IMR-90 (cell line): ENCODE measurements around the gene ADCY2. TPM values are rescaled to one million over a fixed set of nuclear protein-coding genes. Genes with fewer than 3 reads are reported as not detected.

Experiments
- ATAC-seq: fragments of 200-7000 bp; cut with Tn5 transposase; 2 replicates; pipeline ENCODE4 v1.9.1; 2020; ENCODE audit warnings: low read depth, mild to moderate bottlenecking, moderate library complexity
- BruUV-seq: library from RNA; stranded (reverse); fragments of 400-500 nt; replicated peaks from 2 replicates; lab custom pipeline; 2021; lab: Mats Ljungman, UMichigan
- CTCF ChIA-PET: fragments of 300-600 bp; formaldehyde crosslinking; extraction: SDS; loops from one replicate; lab custom pipeline; 2021; ENCODE audit warnings: antibody characterized with exemption; lab: Yijun Ruan, JAX
- POLR2A ChIA-PET: fragments of 300-600 bp; sonication (Branson Sonifier 250); formaldehyde crosslinking; loops from one replicate; lab custom pipeline; 2022; ENCODE audit warnings: antibody characterized with exemption; ENCODE audit not compliant: unreplicated experiment; lab: Charles Lee
- DNase-seq: peaks from one replicate; pipeline ENCODE4 v3.0.0; 2013
- H2AFZ ChIP-seq: replicated peaks from 2 replicates; pipeline ENCODE3; 2013; ENCODE audit warnings: low read length, mild to moderate bottlenecking; ENCODE audit not compliant: poor library complexity
- H2AK5ac ChIP-seq: 2 replicates; pipeline ENCODE4 v1.6.1; 2013; ENCODE audit warnings: low read depth, low read length, inconsistent platforms
- H2AK9ac ChIP-seq: replicated peaks from 2 replicates; pipeline ENCODE3; 2013; ENCODE audit warnings: mild to moderate bottlenecking, low read depth, low read length, moderate library complexity; ENCODE audit not compliant: poor library complexity
- H2BK120ac ChIP-seq: 2 replicates; pipeline ENCODE4 v1.6.1; 2013; ENCODE audit warnings: low read depth, low read length, inconsistent platforms
- H2BK15ac ChIP-seq: 3 replicates; pipeline ENCODE4 v1.6.1; 2013; ENCODE audit warnings: low read depth, low read length, inconsistent platforms
- H2BK20ac ChIP-seq: 2 replicates; pipeline ENCODE4 v1.6.1; 2013; ENCODE audit warnings: low read depth, mild to moderate bottlenecking, inconsistent platforms, low read length, moderate library complexity
- H2BK5ac ChIP-seq: 2 replicates; pipeline ENCODE4 v1.6.1; 2013; ENCODE audit warnings: mild to moderate bottlenecking, low read depth, low read length, inconsistent platforms; ENCODE audit not compliant: poor library complexity, severe bottlenecking
- H3K14ac ChIP-seq: replicated peaks from 2 replicates; pipeline ENCODE4 v1.6.1; 2013; ENCODE audit warnings: low read depth, low read length, inconsistent platforms
- H3K18ac ChIP-seq: 2 replicates; pipeline ENCODE4 v1.6.1; 2013; ENCODE audit warnings: low read depth, low read length, control low read depth
- H3K23ac ChIP-seq: 2 replicates; pipeline ENCODE4 v1.6.1; 2013; ENCODE audit warnings: low read depth, low read length, inconsistent platforms
- H3K27ac ChIP-seq: 2 replicates; pipeline ENCODE4 v1.5.1; 2013; ENCODE audit warnings: mild to moderate bottlenecking, control low read depth, low read length; ENCODE audit not compliant: insufficient read depth
- H3K27me3 ChIP-seq: 2 replicates; pipeline ENCODE4 v1.6.1; 2013; ENCODE audit warnings: low read length; ENCODE audit not compliant: control insufficient read depth, insufficient read depth
- H3K36me3 ChIP-seq: 2 replicates; pipeline ENCODE4 v1.6.1; 2013; ENCODE audit warnings: low read length, mixed read lengths; ENCODE audit not compliant: control insufficient read depth, insufficient read depth
- H3K4ac ChIP-seq: 2 replicates; pipeline ENCODE4 v1.6.1; 2013; ENCODE audit warnings: low read depth, low read length, inconsistent platforms
- H3K4me1 ChIP-seq: 2 replicates; pipeline ENCODE4 v1.6.1; 2013; ENCODE audit warnings: low read length, mixed read lengths; ENCODE audit not compliant: control insufficient read depth, insufficient read depth
- H3K4me2 ChIP-seq: 2 replicates; pipeline ENCODE4 v1.6.1; 2013; ENCODE audit warnings: low read depth, mild to moderate bottlenecking, control low read depth, low read length, moderate library complexity
- H3K4me3 ChIP-seq: 2 replicates; pipeline ENCODE4 v1.5.1; 2013; ENCODE audit warnings: low read depth, mild to moderate bottlenecking, control low read depth, low read length, moderate library complexity; ENCODE audit not compliant: insufficient read depth
- H3K56ac ChIP-seq: 2 replicates; pipeline ENCODE4 v1.6.1; 2013; ENCODE audit warnings: low read length, inconsistent platforms; ENCODE audit not compliant: insufficient read depth; ENCODE audit errors: extremely low read depth
- H3K79me1 ChIP-seq, 2 experiments: 2 replicates each; pipeline ENCODE4 v1.6.1; 2013; ENCODE audit warnings: low read length in 2 of 2, inconsistent platforms in 1 of 2, low read depth in 1 of 2
- H3K9ac ChIP-seq: 2 replicates; pipeline ENCODE4 v1.6.1; 2013; ENCODE audit warnings: low read depth, low read length, control low read depth
- H3K9me1 ChIP-seq: 2 replicates; pipeline ENCODE4 v1.6.1; 2013; ENCODE audit warnings: low read length, inconsistent platforms; ENCODE audit not compliant: insufficient read depth
- H3K9me3 ChIP-seq: 2 replicates; pipeline ENCODE4 v1.6.1; 2013; ENCODE audit warnings: low read length; ENCODE audit not compliant: control insufficient read depth, insufficient read depth
- H4K20me1 ChIP-seq: 2 replicates; pipeline ENCODE4 v1.6.1; 2013; ENCODE audit warnings: low read length, inconsistent platforms; ENCODE audit not compliant: insufficient read depth
- H4K5ac ChIP-seq: 2 replicates; pipeline ENCODE4 v1.6.1; 2013; ENCODE audit warnings: mild to moderate bottlenecking, low read depth, low read length, control low read depth
- H4K8ac ChIP-seq, 2 experiments: 2 replicates each; pipeline ENCODE4 v1.6.1; 2013; ENCODE audit warnings: low read depth in 2 of 2, low read length in 2 of 2, control low read depth in 1 of 2, inconsistent platforms in 1 of 2
- H4K91ac ChIP-seq: 2 replicates; pipeline ENCODE4 v1.6.1; 2013; ENCODE audit warnings: low read depth, low read length, inconsistent platforms; ENCODE audit not compliant: insufficient read depth
- FOS ChIP-seq: fragments of 150-350 bp; IDR thresholded peaks from 2 replicates; pipeline ENCODE4 v1.6.1; 2016; ENCODE audit warnings: low read depth, low read length
- WGBS, 2 experiments: methylation state at CpG; one replicate each; pipeline versions ENCODE4 v1.1.5 to v1.1.7; 2013; ENCODE audit warnings: missing lambda C conversion rate in 2 of 2; ENCODE audit not compliant: insufficient read length in 1 of 2; ENCODE audit errors: extremely low coverage in 2 of 2; 5-methylcytosine and 5-hydroxymethylcytosine counted together
- dilution Hi-C: fragments of 300-500 bp; cut with HindIII; formaldehyde crosslinking; loops from one replicate; pipeline ENCODE4 v1.14.3; 2018; ENCODE audit warnings: low sequenced_read_pairs; ENCODE audit not compliant: unreplicated experiment
- in situ Hi-C: fragments of 300-500 bp; cut with MboI; formaldehyde crosslinking; loops from 3 replicates; pipeline ENCODE4 v1.14.3; 2019; ENCODE audit warnings: low sequenced_read_pairs, inconsistent platforms, mixed read lengths
- intact Hi-C: fragments of 100-400 bp; cut with micrococcal nuclease; formaldehyde crosslinking; loops from 2 replicates; pipeline ENCODE4 v1.10.0; 2022
- polyA plus RNA-seq, 3 experiments: library from polyadenylated mRNA; depleted of rRNA; stranded (reverse); fragments of >200 nt; gene quantifications; 2 replicates each; pipeline ENCODE4 v1.2.3, GENCODE V29; 2012; ENCODE audit warnings: low replicate concordance in 1 of 3
- total RNA-seq: library from RNA; depleted of rRNA; stranded (reverse); fragments of >200 nt; gene quantifications from 2 replicates; pipeline ENCODE4 v1.2.3, GENCODE V29; 2012

The ADCY2 gene
- total and polyA plus RNA-seq, 2 of the 4 experiments (the other 2 are of a cell fraction): not detected

- Histone ChIP-seq H3K27ac (no peak overlapping the region), H3K79me1 (no peaks in the 10 kb centered on the region), H3K23ac (no peak overlapping the region), H3K56ac (no peak overlapping the region), H2BK15ac (no peak overlapping the region), H3K9me1 (no peaks in the 10 kb centered on the region), H4K91ac (no peak overlapping the region), H3K9ac (no peak overlapping the region), H4K20me1 (no peaks in the 10 kb centered on the region), H3K14ac (no peak overlapping the region), H3K4me1 (no peaks in the 10 kb centered on the region), H3K4ac (no peak overlapping the region), H2BK20ac (no peak overlapping the region), H4K5ac (no peak overlapping the region), H3K4me3 (no peak overlapping the region), H3K9me3 (no peaks in the 10 kb centered on the region), H3K27me3 (no peaks in the 10 kb centered on the region), H3K36me3 (no peaks in the 10 kb centered on the region), H3K4me2 (no peak overlapping the region), H3K18ac (no peak overlapping the region), H2AK5ac (no peak overlapping the region), H2AFZ (no peak overlapping the region), H2BK120ac (no peak overlapping the region), H2BK5ac (no peak overlapping the region), H2AK9ac (no peak overlapping the region), H4K8ac (no peak overlapping the region)
- WGBS, 2 experiments: no CpG with 5 or more reads among the region's 4 CpGs
- no TSS peak for BruUV-seq
- intact Hi-C loops (no loop called here), in situ Hi-C loops (no loop called here), dilution Hi-C loops (no loop called here)
- ATAC-seq (no peak), DNase-seq (no peak)
- no peak for TF ChIP-seq FOS
- ChIA-PET CTCF (no interaction called here), POLR2A (no interaction called here)
Measured at GRCh38 chr5:7808998-7809397, 413.1 kb downstream of the ADCY2 start.
